ENCODE measurements around the gene CYP2A13.
"Not testable (repeated sequence)": the region's sequence is repeated elsewhere in the genome, so short reads cannot be mapped to it uniquely, and the experiment has no call there.

CYP2A13 gene

GRCh38 chr19:41088151-41088550, at the start of gene CYP2A13:
TSS of gene CYP2A13 (plus strand) at chr19:41088451. CDS start at chr19:41088472, 21 bp downstream.
- no peak within 1 kb of the TSS for H3K9ac ChIP-seq (ENCODE audit: low read depth in 1 of 2, low read length in 2 of 2)
- no peak within 1 kb of the TSS for H3K4me3 ChIP-seq (ENCODE audit: low read depth in 1 of 2, low read length in 2 of 2)
- no peaks in the 10 kb centered on the region for H3K36me3 ChIP-seq (ENCODE audit: control insufficient read depth in 1 of 2, insufficient read depth in 2 of 2, low read length in 2 of 2)
- H3K9me3 ChIP-seq (ENCODE audit: control insufficient read depth in 1 of 2, low read length in 2 of 2), result no peaks in the 10 kb centered on the region
- no peaks in the 10 kb centered on the region for H3K4me1 ChIP-seq (ENCODE audit: control insufficient read depth in 1 of 2, insufficient read depth in 2 of 2, low read length in 2 of 2)
- peaks cover 0 to 8% of the 10 kb centered on the region in 2 donors for H3K27me3 ChIP-seq (ENCODE audit: control insufficient read depth in 1 of 2, insufficient read depth in 2 of 2, low read length in 2 of 2)
- no peak within 1 kb of the TSS for H3K27ac ChIP-seq (ENCODE audit: low read depth, low read length)

GRCh38 chr19:41039806-41040205, 48.4 kb upstream of the CYP2A13 start:
- no peak overlapping the region for H3K9ac ChIP-seq (ENCODE audit: low read depth in 1 of 2, low read length in 2 of 2)
- no peaks in the 10 kb centered on the region for H3K9me3 ChIP-seq (ENCODE audit: control insufficient read depth in 1 of 2, low read length in 2 of 2)
- H3K4me3 ChIP-seq (ENCODE audit: low read depth in 1 of 2, low read length in 2 of 2), result no peak overlapping the region
- no peaks in the 10 kb centered on the region for H3K36me3 ChIP-seq (ENCODE audit: control insufficient read depth in 1 of 2, insufficient read depth in 2 of 2, low read length in 2 of 2)
- no peaks in the 10 kb centered on the region for H3K27me3 ChIP-seq (ENCODE audit: control insufficient read depth in 1 of 2, insufficient read depth in 2 of 2, low read length in 2 of 2)
- H3K27ac ChIP-seq (ENCODE audit: low read depth, low read length), result no peak overlapping the region
- no peaks in the 10 kb centered on the region for H3K4me1 ChIP-seq (ENCODE audit: control insufficient read depth in 1 of 2, insufficient read depth in 2 of 2, low read length in 2 of 2)

GRCh38 chr19:41045095-41045494, 43.2 kb upstream of the CYP2A13 start:
- not testable (repeated sequence) for H3K4me3 ChIP-seq (ENCODE audit: low read depth in 1 of 2, low read length in 2 of 2); H3K4me1 ChIP-seq (ENCODE audit: control insufficient read depth in 1 of 2, insufficient read depth in 2 of 2, low read length in 2 of 2); H3K27ac ChIP-seq (ENCODE audit: low read depth, low read length); H3K9me3 ChIP-seq (ENCODE audit: control insufficient read depth in 1 of 2, low read length in 2 of 2); H3K9ac ChIP-seq (ENCODE audit: low read depth in 1 of 2, low read length in 2 of 2); H3K36me3 ChIP-seq (ENCODE audit: control insufficient read depth in 1 of 2, insufficient read depth in 2 of 2, low read length in 2 of 2); H3K27me3 ChIP-seq (ENCODE audit: control insufficient read depth in 1 of 2, insufficient read depth in 2 of 2, low read length in 2 of 2)

GRCh38 chr19:41050426-41050825, 37.8 kb upstream of the CYP2A13 start:
- H3K9me3 ChIP-seq (ENCODE audit: control insufficient read depth in 1 of 2, low read length in 2 of 2), result no peaks in the 10 kb centered on the region
- H3K9ac ChIP-seq (ENCODE audit: low read depth in 1 of 2, low read length in 2 of 2), result no peak overlapping the region
- H3K36me3 ChIP-seq (ENCODE audit: control insufficient read depth in 1 of 2, insufficient read depth in 2 of 2, low read length in 2 of 2), result no peaks in the 10 kb centered on the region
- H3K27me3 ChIP-seq (ENCODE audit: control insufficient read depth in 1 of 2, insufficient read depth in 2 of 2, low read length in 2 of 2), result no peaks in the 10 kb centered on the region
- H3K27ac ChIP-seq (ENCODE audit: low read depth, low read length), result no peak overlapping the region
- no peaks in the 10 kb centered on the region for H3K4me1 ChIP-seq (ENCODE audit: control insufficient read depth in 1 of 2, insufficient read depth in 2 of 2, low read length in 2 of 2)
- H3K4me3 ChIP-seq (ENCODE audit: low read depth in 1 of 2, low read length in 2 of 2), result no peak overlapping the region

GRCh38 chr19:41052162-41052561, 36.1 kb upstream of the CYP2A13 start:
- H3K9ac ChIP-seq (ENCODE audit: low read depth in 1 of 2, low read length in 2 of 2); H3K36me3 ChIP-seq (ENCODE audit: control insufficient read depth in 1 of 2, insufficient read depth in 2 of 2, low read length in 2 of 2); H3K27me3 ChIP-seq (ENCODE audit: control insufficient read depth in 1 of 2, insufficient read depth in 2 of 2, low read length in 2 of 2); H3K4me1 ChIP-seq (ENCODE audit: control insufficient read depth in 1 of 2, insufficient read depth in 2 of 2, low read length in 2 of 2); H3K27ac ChIP-seq (ENCODE audit: low read depth, low read length); H3K9me3 ChIP-seq (ENCODE audit: control insufficient read depth in 1 of 2, low read length in 2 of 2); H3K4me3 ChIP-seq (ENCODE audit: low read depth in 1 of 2, low read length in 2 of 2): not testable (repeated sequence)

GRCh38 chr19:41053331-41053730, 34.9 kb upstream of the CYP2A13 start:
- H3K27me3 ChIP-seq (ENCODE audit: control insufficient read depth in 1 of 2, insufficient read depth in 2 of 2, low read length in 2 of 2); H3K9ac ChIP-seq (ENCODE audit: low read depth in 1 of 2, low read length in 2 of 2); H3K27ac ChIP-seq (ENCODE audit: low read depth, low read length); H3K4me3 ChIP-seq (ENCODE audit: low read depth in 1 of 2, low read length in 2 of 2); H3K9me3 ChIP-seq (ENCODE audit: control insufficient read depth in 1 of 2, low read length in 2 of 2); H3K4me1 ChIP-seq (ENCODE audit: control insufficient read depth in 1 of 2, insufficient read depth in 2 of 2, low read length in 2 of 2); H3K36me3 ChIP-seq (ENCODE audit: control insufficient read depth in 1 of 2, insufficient read depth in 2 of 2, low read length in 2 of 2): not testable (repeated sequence)

GRCh38 chr19:41064974-41065569, 23.2 kb upstream of the CYP2A13 start:
- H3K27me3 ChIP-seq (ENCODE audit: control insufficient read depth in 1 of 2, insufficient read depth in 2 of 2, low read length in 2 of 2), result peaks cover 0 to 4% of the 10 kb centered on the region in 2 donors
- no peaks in the 10 kb centered on the region for H3K36me3 ChIP-seq (ENCODE audit: control insufficient read depth in 1 of 2, insufficient read depth in 2 of 2, low read length in 2 of 2)
- no peaks in the 10 kb centered on the region for H3K4me1 ChIP-seq (ENCODE audit: control insufficient read depth in 1 of 2, insufficient read depth in 2 of 2, low read length in 2 of 2)
- H3K27ac ChIP-seq (ENCODE audit: low read depth, low read length), result no peak overlapping the region
- no peak overlapping the region for H3K4me3 ChIP-seq (ENCODE audit: low read depth in 1 of 2, low read length in 2 of 2)
- H3K9me3 ChIP-seq (ENCODE audit: control insufficient read depth in 1 of 2, low read length in 2 of 2), result no peaks in the 10 kb centered on the region
- no peak overlapping the region for H3K9ac ChIP-seq (ENCODE audit: low read depth in 1 of 2, low read length in 2 of 2)

- Histone ChIP-seq H3K4me1 (ENCODE audit: control insufficient read depth in 1 of 2, insufficient read depth in 2 of 2, low read length in 2 of 2) (no peaks in the 10 kb centered on the region), H3K27ac (ENCODE audit: low read depth, low read length) (no peak overlapping the region), H3K4me3 (ENCODE audit: low read depth in 1 of 2, low read length in 2 of 2) (no peak overlapping the region), H3K9me3 (ENCODE audit: control insufficient read depth in 1 of 2, low read length in 2 of 2) (no peaks in the 10 kb centered on the region), H3K27me3 (ENCODE audit: control insufficient read depth in 1 of 2, insufficient read depth in 2 of 2, low read length in 2 of 2) (no peaks in the 10 kb centered on the region), H3K9ac (ENCODE audit: low read depth in 1 of 2, low read length in 2 of 2) (no peak overlapping the region), H3K36me3 (ENCODE audit: control insufficient read depth in 1 of 2, insufficient read depth in 2 of 2, low read length in 2 of 2) (no peaks in the 10 kb centered on the region)
These were observed 12.0 kb upstream of the CYP2A13 start for GRCh38 chr19:41076286-41076685.

GRCh38 chr19:41083516-41083915, 4.7 kb upstream of the CYP2A13 start:
- no peaks in the 10 kb centered on the region for H3K4me1 ChIP-seq (ENCODE audit: control insufficient read depth in 1 of 2, insufficient read depth in 2 of 2, low read length in 2 of 2)
- H3K27me3 ChIP-seq (ENCODE audit: control insufficient read depth in 1 of 2, insufficient read depth in 2 of 2, low read length in 2 of 2), result no peaks in the 10 kb centered on the region
- H3K36me3 ChIP-seq (ENCODE audit: control insufficient read depth in 1 of 2, insufficient read depth in 2 of 2, low read length in 2 of 2), result no peaks in the 10 kb centered on the region
- no peak overlapping the region for H3K9ac ChIP-seq (ENCODE audit: low read depth in 1 of 2, low read length in 2 of 2)
- H3K9me3 ChIP-seq (ENCODE audit: control insufficient read depth in 1 of 2, low read length in 2 of 2), result no peaks in the 10 kb centered on the region
- H3K27ac ChIP-seq (ENCODE audit: low read depth, low read length), result no peak overlapping the region
- no peak overlapping the region for H3K4me3 ChIP-seq (ENCODE audit: low read depth in 1 of 2, low read length in 2 of 2)

GRCh38 chr19:41085748-41086415, 2.4 kb upstream of the CYP2A13 start:
- Histone ChIP-seq H3K4me1 (ENCODE audit: control insufficient read depth in 1 of 2, insufficient read depth in 2 of 2, low read length in 2 of 2) (no peaks in the 10 kb centered on the region), H3K9ac (ENCODE audit: low read depth in 1 of 2, low read length in 2 of 2) (no peak overlapping the region), H3K36me3 (ENCODE audit: control insufficient read depth in 1 of 2, insufficient read depth in 2 of 2, low read length in 2 of 2) (no peaks in the 10 kb centered on the region), H3K27me3 (ENCODE audit: control insufficient read depth in 1 of 2, insufficient read depth in 2 of 2, low read length in 2 of 2) (peaks cover 0 to 8% of the 10 kb centered on the region in 2 donors), H3K27ac (ENCODE audit: low read depth, low read length) (no peak overlapping the region), H3K9me3 (ENCODE audit: control insufficient read depth in 1 of 2, low read length in 2 of 2) (no peaks in the 10 kb centered on the region), H3K4me3 (ENCODE audit: low read depth in 1 of 2, low read length in 2 of 2) (no peak overlapping the region)
